Subcutaneous adipose tissue (tissue), 4 donors: ENCODE results near the gene EPHA5. TPM values are rescaled to one million over a fixed set of nuclear protein-coding genes. Genes with fewer than 3 reads are reported as not detected.

Experiments used
- CTCF ChIP-seq: fragments of 450-650 bp; IDR thresholded peaks from one replicate; pipeline ENCODE4 v1.5.1; 2016; ENCODE audit warnings: low read depth, mild to moderate bottlenecking, control low read depth, antibody characterized with exemption, moderate library complexity
- total RNA-seq, 4 donors: library from RNA; depleted of rRNA; stranded (reverse); fragments of >200 nt; gene quantifications; one replicate each; pipeline ENCODE4 v1.1.0, GENCODE V29; 2016

The EPHA5 gene
- total RNA-seq, 4 donors from 2014 or later, result 0.44 TPM; not detected in 3

- no peak for TF ChIP-seq CTCF
Observed at GRCh38 chr4:65310586-65310985, 359.7 kb downstream of the EPHA5 start.

- no peak for TF ChIP-seq CTCF
Observed at GRCh38 chr4:65302145-65302544, 368.1 kb downstream of the EPHA5 start.

- no peak for TF ChIP-seq CTCF
Observed at GRCh38 chr4:65296246-65296645, 374.0 kb downstream of the EPHA5 start.

- no peak for TF ChIP-seq CTCF
Observed at GRCh38 chr4:65287071-65287470, 383.2 kb downstream of the EPHA5 start.
